Thyroid gland (tissue), 4 donors: Measurements from ENCODE around the gene STN1. TPM values are rescaled to one million over a fixed set of nuclear protein-coding genes. Genes with fewer than 3 reads are reported as not detected.
A peak's percentile ranks its signal among the peaks of the same experiment; 100 is the strongest.

Experiments used
- DNase-seq, 2 donors: peaks; one replicate each; pipeline ENCODE4 v3.0.0-alpha.2; 2019
- H3K27ac ChIP-seq, 3 donors: fragments of 200-600 bp; sonication (generic); 1 replicate in 2 of 3; 2 replicates in 1 of 3; pipeline ENCODE4 v1.5.1; 2016 to 2019; ENCODE audit warnings: mild to moderate bottlenecking in 1 of 3, moderate library complexity in 1 of 3
- H3K27me3 ChIP-seq: fragments of 200-600 bp; sonication (generic); one replicate; pipeline ENCODE4 v1.5.1; 2019
- H3K36me3 ChIP-seq, 2 donors: fragments of 200-600 bp; sonication (generic); one replicate each; pipeline ENCODE4 v1.5.1; 2016 to 2019
- H3K4me1 ChIP-seq, 2 donors: fragments of 200-600 bp; sonication (generic); one replicate each; pipeline ENCODE4 v1.5.1; 2017 to 2019
- H3K4me3 ChIP-seq, 3 donors: fragments of 200-600 bp; sonication (generic); replicated peaks in 1 of 3; 1 replicate in 2 of 3; 2 replicates in 1 of 3; pipeline ENCODE4 v1.5.1; 2016; ENCODE audit warnings: mild to moderate bottlenecking in 1 of 3
- H3K9me3 ChIP-seq: fragments of 200-600 bp; sonication (generic); one replicate; pipeline ENCODE4 v1.5.1; 2017
- POLR2A ChIP-seq, 2 donors: fragments of 450-650 bp; IDR thresholded peaks; one replicate each; pipeline ENCODE4 v1.6.1; 2017; ENCODE audit warnings: antibody characterized with exemption in 2 of 2, mild to moderate bottlenecking in 2 of 2, moderate library complexity in 1 of 2
- WGBS, 2 donors: methylation state at CpG; one replicate each; pipeline ENCODE4 v1.1.5; 2017; 5-methylcytosine and 5-hydroxymethylcytosine counted together
- intact Hi-C: fragments of 100-400 bp; cut with DNase I; formaldehyde crosslinking; loops from one replicate; pipeline ENCODE4 v1.15.1; 2023
- total RNA-seq, 4 donors: library from RNA; depleted of rRNA; stranded (reverse); fragments of >200 nt; gene quantifications; one replicate each; pipeline ENCODE4 v1.2.3, GENCODE V29; 2016
- TF ChIP-seq, protein P1 (sequence below), 6 experiments: fragments of 200-600 bp in 3 of 6; fragments of 450-650 bp in 3 of 6; sonication (generic) in 3 of 6; IDR thresholded peaks; one replicate each; pipeline ENCODE4 v1.5.1; 2016 to 2019; ENCODE audit warnings: antibody characterized with exemption in 6 of 6, mild to moderate bottlenecking in 2 of 6, inconsistent platforms in 1 of 6, moderate library complexity in 1 of 6

The STN1 gene
- total RNA-seq, 4 donors from 2014 or later, result 20.7 to 37.1 (median 30.7) TPM

DNA sequence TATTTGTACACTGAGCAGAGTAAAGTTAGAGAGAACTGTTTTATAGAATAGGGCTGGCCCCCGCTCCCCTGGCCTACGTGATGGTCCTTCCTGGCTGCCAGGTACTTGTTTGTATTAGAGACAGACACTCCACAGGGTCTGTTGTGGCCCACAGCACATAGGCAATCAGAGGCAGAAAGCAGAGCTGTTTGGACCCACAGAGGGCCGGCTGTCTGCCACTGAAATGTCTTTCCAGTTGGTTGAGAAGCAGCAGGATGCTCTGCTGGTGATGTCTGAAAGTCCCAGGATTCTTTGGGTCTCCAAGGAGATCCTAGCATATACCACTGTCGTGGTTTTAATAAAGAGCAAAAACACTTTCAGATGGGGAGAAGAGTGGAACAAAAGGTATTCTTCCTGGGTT lies 5.2 kb downstream of the STN1 start:
- TF ChIP-seq, protein P1, sequence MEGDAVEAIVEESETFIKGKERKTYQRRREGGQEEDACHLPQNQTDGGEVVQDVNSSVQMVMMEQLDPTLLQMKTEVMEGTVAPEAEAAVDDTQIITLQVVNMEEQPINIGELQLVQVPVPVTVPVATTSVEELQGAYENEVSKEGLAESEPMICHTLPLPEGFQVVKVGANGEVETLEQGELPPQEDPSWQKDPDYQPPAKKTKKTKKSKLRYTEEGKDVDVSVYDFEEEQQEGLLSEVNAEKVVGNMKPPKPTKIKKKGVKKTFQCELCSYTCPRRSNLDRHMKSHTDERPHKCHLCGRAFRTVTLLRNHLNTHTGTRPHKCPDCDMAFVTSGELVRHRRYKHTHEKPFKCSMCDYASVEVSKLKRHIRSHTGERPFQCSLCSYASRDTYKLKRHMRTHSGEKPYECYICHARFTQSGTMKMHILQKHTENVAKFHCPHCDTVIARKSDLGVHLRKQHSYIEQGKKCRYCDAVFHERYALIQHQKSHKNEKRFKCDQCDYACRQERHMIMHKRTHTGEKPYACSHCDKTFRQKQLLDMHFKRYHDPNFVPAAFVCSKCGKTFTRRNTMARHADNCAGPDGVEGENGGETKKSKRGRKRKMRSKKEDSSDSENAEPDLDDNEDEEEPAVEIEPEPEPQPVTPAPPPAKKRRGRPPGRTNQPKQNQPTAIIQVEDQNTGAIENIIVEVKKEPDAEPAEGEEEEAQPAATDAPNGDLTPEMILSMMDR (IDR thresholded peaks at IDR 0.05), result no peak
- no peaks in the 10 kb centered on the region for H3K36me3 ChIP-seq
- no peaks in the 10 kb centered on the region for H3K27me3 ChIP-seq
- H3K9me3 ChIP-seq, result no peaks in the 10 kb centered on the region
- 80 to 81% methylated on average over 4 of the region's 4 CpGs for WGBS, 2 donors
- H3K4me1 ChIP-seq, result peaks cover 32 to 42% of the 10 kb centered on the region in 2 donors
- DNase-seq, result no peak
- no peak overlapping the region for H3K27ac ChIP-seq
- no peak overlapping the region for H3K4me3 ChIP-seq
- intact Hi-C loops, result loop anchor here (10.0 kb wide), 1 partner anchor 52 kb away; the partner anchor contains the start of gene SLK

DNA sequence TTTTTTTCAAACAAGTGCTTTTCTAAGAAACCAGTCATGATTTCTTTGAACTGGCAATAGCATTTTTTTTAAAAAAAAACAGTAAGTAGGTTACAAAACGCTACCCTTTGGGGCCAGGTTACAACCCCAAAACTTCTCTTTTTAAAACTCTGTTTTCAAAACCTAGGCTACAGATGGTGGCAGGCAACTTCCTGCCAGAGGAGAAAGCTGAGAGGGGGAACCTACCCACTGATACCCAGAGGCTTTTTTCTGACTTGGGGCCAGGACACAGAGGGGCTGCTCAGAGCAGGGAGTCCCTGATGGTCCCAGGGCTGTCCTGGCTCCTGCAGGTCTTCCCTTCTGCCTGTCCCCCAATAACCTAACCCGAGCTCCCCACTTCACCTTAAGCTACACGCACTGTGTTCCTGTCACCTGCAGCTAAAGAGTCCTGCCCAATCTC lies 6.9 kb downstream of the STN1 start:
- no peak for TF ChIP-seq POLR2A (IDR thresholded peaks at IDR 0.05)
- TF ChIP-seq, protein P1 (IDR thresholded peaks at IDR 0.05), result no peak
- Histone ChIP-seq H3K36me3 (no peaks in the 10 kb centered on the region), H3K9me3 (no peaks in the 10 kb centered on the region), H3K4me3 (no peak overlapping the region), H3K27ac (peak overlapping the region in 2 of 3 donors; percentile 11 to 47), H3K27me3 (no peaks in the 10 kb centered on the region), H3K4me1 (peaks cover 20 to 34% of the 10 kb centered on the region in 2 donors)
- DNase-seq, result no peak
- 80 to 81% methylated on average over 3 of the region's 3 CpGs for WGBS, 2 donors
- intact Hi-C loops, result loop anchor here (10.0 kb wide), 1 partner anchor 54 kb away; the partner anchor contains the start of gene SLK

DNA sequence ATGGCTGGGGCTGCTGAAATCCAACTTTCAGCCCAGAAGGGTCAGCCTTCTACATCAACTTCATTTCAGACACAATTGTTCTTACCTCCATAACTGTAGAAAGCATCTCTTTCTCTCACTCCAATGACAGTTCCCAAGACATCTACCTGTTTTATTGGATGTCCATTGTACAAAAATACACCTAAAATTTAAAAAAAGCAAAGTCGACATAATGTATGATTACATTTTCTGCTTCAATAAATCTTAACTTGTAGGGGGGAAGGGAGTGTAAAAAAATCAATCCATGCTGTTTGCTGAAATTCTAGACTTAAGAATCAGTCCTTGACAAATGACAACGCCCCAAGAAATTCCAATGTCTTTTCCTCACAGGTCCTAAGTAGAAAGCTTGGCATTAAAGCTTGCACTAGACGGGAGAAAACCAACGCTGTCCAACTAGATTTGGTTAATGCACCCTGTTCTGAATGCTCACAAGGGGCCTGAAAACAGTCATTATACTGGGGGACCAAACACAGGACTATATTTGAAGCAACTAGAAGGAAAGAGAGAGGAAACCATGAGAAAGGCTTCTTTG lies 7.5 kb downstream of the STN1 start:
- Histone ChIP-seq H3K9me3 (no peaks in the 10 kb centered on the region), H3K36me3 (no peaks in the 10 kb centered on the region), H3K4me1 (peaks cover 17 to 30% of the 10 kb centered on the region in 2 donors), H3K4me3 (no peak overlapping the region), H3K27me3 (no peaks in the 10 kb centered on the region), H3K27ac (peak overlapping the region in 2 of 3 donors; percentile 36 to 47)
- intact Hi-C loops, result loop anchor here (10.0 kb wide), 1 partner anchor 54 kb away; the partner anchor contains the start of gene SLK
- TF ChIP-seq POLR2A (IDR thresholded peaks at IDR 0.05), result no peak
- TF ChIP-seq, protein P1 (IDR thresholded peaks at IDR 0.05), result no peak
- no peak for DNase-seq
- 69 to 71% methylated on average over 4 of the region's 4 CpGs for WGBS, 2 donors

DNA sequence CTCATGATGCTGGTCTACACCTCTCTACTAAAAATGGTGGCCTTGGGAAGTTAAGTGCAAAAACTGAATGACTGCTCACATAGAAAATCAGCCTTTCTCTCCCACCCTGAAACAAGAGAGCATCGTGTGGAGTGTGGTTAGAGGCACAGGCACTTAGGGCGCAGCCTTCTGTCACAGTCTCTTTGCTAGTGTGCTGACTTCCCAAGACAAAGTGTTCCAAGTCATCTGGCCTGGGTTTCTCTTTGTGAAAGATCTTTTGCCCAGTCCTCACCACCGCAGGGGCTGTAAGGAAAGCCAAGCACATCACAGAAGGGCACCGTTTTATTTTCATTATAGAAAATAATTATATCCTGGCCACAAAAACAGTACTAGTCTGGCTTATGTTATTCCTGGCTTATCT lies 12.5 kb downstream of the STN1 start:
- peaks cover 0 to 20% of the 10 kb centered on the region in 2 donors for H3K36me3 ChIP-seq
- intact Hi-C loops, result no loop called here
- no peaks in the 10 kb centered on the region for H3K9me3 ChIP-seq
- no peaks in the 10 kb centered on the region for H3K27me3 ChIP-seq
- H3K27ac ChIP-seq, result no peak overlapping the region
- H3K4me3 ChIP-seq, result no peak overlapping the region
- TF ChIP-seq, protein P1 (IDR thresholded peaks at IDR 0.05), result no peak
- no peak for TF ChIP-seq POLR2A (IDR thresholded peaks at IDR 0.05)
- DNase-seq, result no peak
- H3K4me1 ChIP-seq, result peaks cover 10 to 19% of the 10 kb centered on the region in 2 donors
- 74 to 81% methylated on average over 4 of the region's 4 CpGs for WGBS, 2 donors

DNA sequence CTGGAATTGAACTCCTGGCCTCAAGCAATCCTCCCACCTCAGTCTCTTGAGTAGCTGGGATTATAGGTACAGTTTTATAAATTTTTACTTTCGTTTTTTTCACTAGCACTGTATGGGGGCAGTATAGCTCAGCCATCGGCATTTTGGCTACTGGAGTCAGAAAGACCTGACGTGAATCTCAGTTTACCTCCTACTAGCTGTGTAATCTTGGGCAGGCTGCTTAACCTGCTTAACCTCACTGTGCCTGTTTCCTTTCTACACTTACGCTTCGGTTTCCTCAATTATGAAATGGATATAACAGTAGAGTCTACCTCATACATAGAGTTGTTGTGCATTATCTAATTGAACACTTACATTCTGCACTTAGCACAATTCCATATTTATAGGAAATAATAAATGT lies 16.7 kb downstream of the STN1 start:
- H3K4me3 ChIP-seq, result no peak overlapping the region
- no peaks in the 10 kb centered on the region for H3K27me3 ChIP-seq
- peaks cover 26 to 42% of the 10 kb centered on the region in 2 donors for H3K36me3 ChIP-seq
- intact Hi-C loops, result no loop called here
- 80 to 89% methylated on average over 5 of the region's 5 CpGs for WGBS, 2 donors
- peaks cover 0 to 3% of the 10 kb centered on the region in 2 donors for H3K4me1 ChIP-seq
- H3K27ac ChIP-seq, result no peak overlapping the region
- TF ChIP-seq, protein P1 (IDR thresholded peaks at IDR 0.05), result no peak
- H3K9me3 ChIP-seq, result no peaks in the 10 kb centered on the region
- DNase-seq, result no peak
